ENCODE data around the gene TSTD1.
A peak's percentile ranks its signal among the peaks of the same experiment; 100 is the strongest.
"Not testable (repeated sequence)": the region's sequence is repeated elsewhere in the genome, so short reads cannot be mapped to it uniquely, and the experiment has no call there.

TSTD1 gene

DNA sequence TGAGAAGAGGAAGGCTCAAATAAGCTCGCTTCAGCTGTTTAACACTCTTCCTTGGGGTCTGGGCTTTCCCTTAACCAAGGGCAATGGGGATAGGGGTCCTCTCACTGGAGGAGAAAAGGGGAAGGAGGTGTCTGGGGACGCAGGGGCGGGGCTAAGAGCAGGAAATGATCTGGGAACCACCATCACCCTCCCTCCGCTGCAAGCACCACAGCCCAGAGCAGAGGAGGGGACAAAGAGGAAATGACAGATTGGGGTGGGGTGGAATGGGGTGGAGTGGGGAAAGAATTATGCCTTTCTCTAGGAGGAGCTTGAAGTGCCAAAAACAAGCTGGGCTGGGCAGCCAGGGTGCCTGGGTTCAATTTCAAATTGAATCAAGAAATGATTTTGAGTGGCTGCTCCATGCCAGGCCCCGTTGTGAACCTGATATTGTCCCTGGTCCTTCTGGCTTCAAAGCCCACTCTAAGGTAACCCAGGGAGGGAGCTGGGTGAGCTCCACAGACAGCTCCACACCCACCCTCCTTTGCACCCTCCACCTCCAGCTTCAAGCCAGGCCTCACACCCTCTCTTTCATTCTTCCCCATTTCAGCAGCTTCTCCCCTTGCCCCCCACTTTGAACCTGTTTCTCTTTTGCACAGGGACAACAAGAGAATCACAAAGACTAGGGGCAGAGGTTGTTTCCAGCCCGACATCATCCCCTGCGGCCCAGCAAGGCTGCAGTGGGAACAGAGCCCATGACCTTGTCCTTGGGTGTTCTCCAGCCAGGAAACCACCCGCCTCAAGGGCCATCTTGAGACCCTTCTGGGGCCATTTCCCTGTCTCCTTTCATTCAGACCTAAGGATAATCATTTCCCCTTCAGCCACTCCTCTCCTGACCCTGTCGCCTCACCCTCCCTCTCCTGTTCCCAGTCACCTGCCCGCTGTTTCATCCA, 29.8 kb upstream of the TSTD1 start:
- DNase-seq: no peak

GRCh38 chr1:161066694-161067093, 27.9 kb upstream of the TSTD1 start:
- no peak for DNase-seq

GRCh38 chr1:161065681-161066080, 26.9 kb upstream of the TSTD1 start:
- not testable (repeated sequence) for DNase-seq

DNA sequence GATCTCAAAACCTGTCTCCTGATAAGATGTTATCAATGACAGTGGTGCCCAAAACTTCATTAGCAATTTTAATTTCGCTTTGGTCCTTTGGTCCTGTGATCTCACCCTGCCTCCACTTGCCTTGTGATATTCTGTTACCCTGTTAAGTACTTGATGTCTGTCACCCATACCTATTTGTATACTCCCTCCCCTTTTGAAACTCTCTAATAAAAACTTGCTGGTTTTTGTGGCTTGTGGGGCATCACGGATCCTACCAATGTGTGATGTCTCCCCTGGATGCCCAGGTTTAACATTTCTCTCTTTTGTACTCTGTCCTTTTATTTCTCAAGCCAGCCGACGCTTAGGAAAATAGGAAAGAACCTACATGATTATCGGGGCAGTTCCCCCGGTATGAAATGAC, 25.2 kb upstream of the TSTD1 start:
- not testable (repeated sequence) for DNase-seq

- DNase-seq: no peak
Measured at GRCh38 chr1:161061419-161061818, 22.7 kb upstream of the TSTD1 start.

DNA sequence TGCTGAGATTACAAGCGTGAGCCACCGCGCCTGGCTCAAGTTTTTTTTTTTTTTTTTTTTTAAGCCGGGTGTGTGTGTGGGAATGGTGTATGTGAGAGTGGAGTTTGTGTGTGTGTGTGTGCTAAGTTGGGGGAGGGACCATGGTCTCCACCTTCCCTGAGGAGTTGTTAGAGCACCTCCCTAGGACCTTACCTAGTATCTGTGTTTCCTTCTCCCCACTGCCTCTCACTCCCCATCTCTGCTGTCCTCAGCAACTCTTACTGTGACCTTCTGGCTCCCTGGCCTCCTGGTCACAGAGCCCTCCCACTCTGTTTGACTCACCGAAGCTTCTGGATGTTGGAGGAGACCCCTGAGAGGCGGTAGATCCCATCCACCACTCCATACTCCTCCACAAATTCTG, 20.5 kb upstream of the TSTD1 start:
- DNase-seq: no peak

DNA sequence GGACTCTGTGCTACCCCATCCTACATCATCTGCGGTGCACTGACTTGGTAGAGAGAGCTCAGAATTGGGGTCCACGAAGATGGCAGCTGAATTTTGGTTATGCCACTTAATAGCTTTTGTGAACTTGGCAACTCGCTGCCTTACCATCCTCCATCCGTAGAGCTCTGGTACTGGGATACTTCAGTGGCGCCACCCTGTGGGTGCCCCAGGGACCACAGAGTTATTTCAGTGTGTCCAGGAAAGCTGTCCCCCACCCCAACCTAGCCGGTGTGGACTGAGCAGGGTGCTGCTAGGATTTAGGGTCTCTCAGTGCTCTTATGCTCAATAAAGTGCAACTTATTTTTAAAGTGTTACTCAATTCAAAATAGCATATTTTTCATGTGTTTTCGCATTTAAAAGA, 16.0 kb upstream of the TSTD1 start:
- DNase-seq: no peak

DNA sequence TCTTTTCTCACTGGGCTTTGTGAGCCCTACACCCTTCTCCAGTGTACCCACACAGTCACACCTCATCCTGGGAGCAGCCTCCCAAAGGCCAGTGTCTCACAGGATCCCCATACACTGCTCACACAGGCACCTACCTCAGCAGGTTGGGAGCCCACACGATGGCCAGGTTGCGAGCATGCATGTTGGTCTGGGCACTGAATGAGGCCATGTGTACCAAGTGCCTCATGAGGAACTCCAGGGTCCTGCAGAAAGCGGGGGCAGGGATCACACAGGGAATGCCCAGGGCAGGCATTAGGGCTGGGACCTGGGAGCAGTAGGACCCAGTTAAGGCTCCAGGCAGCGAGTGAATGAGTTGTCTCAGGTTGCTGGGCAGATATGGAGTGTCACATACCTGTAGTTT, 15.5 kb upstream of the TSTD1 start:
- no peak for DNase-seq

- no peak for DNase-seq
Measured at GRCh38 chr1:161052899-161053298, 14.1 kb upstream of the TSTD1 start.

DNA sequence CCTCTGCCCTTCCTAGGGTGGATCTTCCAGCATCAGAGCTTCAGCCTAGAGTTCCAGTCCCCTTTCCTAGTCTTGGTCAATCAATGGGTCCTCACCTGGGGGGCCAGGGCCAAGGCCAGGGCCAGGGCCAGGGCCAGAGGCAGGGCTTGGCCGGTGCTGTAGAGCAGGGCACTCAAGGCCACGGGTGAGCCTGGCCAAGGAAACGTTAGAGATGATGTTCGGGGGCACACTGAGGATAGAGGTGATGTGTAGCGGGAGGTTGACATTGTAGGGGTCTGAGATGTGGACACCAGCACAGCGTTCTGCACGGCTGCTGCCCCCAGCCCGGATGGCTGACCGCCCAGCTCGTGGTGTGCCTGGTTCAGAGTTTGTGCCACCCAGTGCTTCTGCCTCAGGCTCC, 12.5 kb upstream of the TSTD1 start:
- no peak for DNase-seq

- no peak for DNase-seq
Measured at GRCh38 chr1:161048949-161049722, 10.4 kb upstream of the TSTD1 start.

DNA sequence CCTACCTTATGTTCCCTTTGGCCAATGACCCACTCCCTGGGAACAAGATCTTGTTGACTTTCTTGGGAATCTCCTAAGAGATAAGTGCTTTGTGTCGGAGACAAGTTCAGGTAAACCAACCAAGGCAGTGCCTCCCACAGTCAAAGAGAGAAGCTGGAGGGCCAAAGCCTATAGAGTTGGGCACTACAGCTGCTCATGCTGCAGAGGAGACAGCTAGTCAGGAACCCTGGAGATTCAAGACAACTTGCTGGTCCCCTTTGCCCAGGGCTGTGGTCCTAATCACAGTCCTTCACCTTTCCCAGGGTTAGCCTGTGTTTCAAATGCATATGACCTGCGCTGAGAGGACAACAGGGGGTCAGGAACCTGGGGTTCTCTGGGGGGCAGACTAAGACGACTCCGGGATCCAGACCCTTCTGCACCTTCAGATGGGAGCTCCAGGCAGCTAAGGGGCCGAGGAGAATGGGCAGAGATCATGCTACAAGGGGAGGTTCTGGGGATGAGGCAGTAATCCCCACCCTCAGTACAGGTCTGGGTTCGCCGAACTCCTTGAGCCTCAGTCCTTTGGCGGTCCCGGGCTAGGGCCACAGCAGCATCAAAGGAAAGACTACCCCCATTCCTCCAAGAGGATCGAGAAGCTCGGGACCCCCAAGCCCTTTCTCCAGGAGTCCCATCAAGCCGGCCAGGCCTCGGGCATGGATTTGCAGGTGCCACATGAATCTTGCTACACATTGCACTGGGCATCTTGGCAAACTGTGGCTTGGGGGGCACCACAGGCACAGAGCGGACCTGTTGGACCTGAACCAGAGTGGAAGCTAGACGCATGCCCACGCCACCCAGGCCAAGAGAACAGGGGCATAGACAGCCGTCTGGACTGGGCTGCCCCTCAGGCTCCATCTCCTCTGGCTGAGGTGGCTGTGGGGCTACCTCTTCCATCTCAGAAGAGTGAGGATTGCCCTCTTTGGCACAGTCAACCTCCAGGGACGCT, 9.0 kb upstream of the TSTD1 start:
- no peak for DNase-seq

DNA sequence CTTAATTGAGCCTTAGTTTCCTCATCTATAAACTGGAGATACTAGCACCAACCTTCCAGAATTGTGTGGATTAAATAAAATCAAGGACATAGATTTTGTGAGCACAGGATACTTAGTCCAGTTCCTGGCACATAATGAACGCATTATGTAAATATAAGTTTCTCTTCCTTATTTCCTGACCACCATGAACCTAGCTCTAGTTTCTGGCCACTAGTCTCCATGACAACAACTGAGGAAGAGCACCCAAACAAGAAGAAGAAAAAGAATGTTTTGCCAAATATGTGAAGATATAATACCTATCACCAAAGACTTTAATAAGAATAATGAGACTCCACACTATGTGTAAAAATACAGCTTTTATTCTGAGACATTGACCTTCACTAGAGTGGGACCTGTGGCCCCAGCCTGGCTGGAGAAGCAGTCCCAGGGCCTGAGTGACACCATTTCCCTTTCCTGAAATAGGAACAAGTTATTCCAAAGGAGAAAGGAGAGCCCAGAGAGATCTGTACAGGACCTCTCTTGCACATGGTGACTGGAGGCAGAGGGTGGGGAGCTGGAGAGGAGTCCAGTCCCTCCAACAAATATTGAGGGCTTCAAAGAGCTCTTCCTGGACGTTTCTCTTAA, 8.0 kb upstream of the TSTD1 start:
- DNase-seq: no peak

- DNase-seq: peak; percentile 96
Measured at GRCh38 chr1:161045736-161046604, 7.2 kb upstream of the TSTD1 start, which contains the start of gene USF1. Gene USF1 (minus strand): TSS chr1:161045977. CDS start chr1:161043275, 2,702 bp downstream.

DNA sequence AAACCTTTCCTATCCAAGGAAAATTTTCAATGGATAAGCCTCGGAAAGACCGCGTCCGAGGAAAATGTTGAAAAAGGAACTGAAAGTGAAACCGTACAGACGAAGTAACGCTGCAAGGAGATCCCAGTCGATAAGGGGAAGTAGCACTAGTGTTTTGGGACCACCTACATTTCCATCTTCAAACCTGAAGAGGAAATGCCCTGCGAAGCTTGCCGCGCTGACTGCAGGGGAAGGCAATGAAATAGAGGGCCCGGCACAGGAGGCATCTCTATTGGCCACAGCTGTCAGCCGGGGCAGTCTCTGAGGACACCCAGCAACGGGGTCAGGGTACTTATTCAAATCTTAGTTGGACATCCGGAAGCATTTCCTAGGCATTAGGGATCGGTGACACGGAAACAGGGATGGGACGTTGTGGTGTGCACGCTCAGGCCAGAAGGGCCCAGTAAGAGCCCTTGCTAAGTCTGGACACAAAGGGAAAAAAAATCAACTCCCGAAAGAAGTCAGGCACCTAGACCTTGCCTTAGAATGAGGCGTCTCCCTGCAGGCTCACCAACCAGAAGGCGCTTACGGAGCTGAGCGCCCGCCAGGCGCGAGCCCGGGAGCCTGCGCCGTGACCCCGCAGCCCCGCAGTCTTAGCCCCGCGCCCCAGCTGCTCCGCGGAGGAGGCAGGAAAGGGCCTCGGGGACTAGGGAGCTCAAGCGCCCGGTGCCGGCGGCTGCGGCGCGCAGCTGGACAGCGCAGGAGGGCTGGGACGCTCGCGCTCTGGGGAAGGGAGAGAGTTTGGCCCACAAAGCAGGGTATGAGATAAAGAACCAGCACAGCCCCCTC, 6.4 kb upstream of the TSTD1 start:
- DNase-seq: peak; percentile 57

- DNase-seq: peak; percentile 49
Measured at GRCh38 chr1:161044535-161044907, 5.8 kb upstream of the TSTD1 start.

DNA sequence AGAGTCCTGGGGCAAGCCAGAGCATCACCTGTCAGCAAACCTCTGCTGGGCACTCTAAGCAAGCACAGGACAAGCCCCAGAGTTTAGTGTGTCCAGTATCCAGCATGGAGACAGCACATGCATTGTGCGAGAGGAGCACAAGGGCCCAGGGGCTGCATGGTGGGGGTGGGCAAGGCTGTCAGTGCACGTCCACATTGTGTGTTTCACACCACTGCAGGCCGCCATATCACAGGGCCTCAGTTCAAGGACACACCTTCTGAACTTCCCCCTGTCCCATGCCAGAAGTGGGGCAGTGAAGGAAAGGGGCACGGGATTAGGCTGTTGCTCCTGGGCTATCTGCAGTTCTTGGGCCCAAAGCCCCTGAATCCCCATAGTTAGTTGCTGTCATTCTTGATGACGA, 782 bp upstream of the TSTD1 start:
- no peak for DNase-seq

- DNase-seq: no peak
Measured at GRCh38 chr1:161039154-161039545, 386 bp upstream of the TSTD1 start.

DNA sequence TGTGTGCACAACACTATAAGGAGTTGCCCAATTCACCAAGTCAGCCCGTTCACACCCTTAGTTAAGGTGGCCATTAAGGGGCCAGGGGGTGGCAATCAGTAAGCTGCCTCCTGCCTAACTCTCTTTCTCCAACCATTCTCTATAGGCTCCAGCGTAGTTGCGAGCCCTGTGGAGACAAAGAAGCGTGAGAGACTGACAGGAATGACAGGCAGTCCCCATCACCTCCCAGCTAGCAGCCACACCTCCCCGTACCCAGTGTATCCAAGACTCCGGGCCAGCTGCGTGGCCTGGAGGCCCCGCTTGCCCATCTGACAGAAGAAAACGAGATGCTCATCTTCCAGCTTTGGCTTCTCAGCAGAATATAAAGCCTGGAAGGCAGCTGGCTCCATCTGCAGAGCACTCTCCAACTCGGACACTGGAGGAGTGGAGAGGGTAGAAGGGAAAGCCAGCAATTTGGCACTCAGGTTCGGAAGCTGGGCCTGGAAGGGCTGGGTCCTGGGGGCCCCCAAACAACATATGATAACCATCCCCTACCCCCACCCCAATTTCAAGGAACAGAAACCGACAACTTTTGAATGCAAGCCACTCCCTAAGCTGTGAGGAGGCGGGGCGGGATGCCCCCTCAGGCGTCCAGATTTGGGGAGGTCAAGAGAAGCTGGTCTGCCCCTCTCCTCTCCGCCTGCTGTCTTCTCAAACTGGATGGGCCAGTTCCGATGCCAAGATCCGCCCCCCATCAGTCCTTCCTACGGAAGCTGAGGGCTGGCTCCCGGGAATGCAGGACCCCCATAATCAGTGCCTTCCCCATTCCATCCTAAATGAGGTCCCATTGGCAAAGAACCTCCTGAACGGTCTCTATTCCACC, 872 bp downstream of the TSTD1 start:
- DNase-seq: no peak
